GM04504 (cell line): ENCODE results near the gene SNRNP48.

Experiments used
- DNase-seq: peaks from one replicate; pipeline ENCODE4 v3.0.0-alpha.2; 2012; ENCODE audit warnings: low read depth

SNRNP48 gene

GRCh38 chr6:7594579-7595125 lies 4.7 kb downstream of the SNRNP48 start:
- DNase-seq, result no peak

- DNase-seq, result no peak
Measured at GRCh38 chr6:7604003-7604402, 14.0 kb downstream of the SNRNP48 start.

- no peak for DNase-seq
Measured at GRCh38 chr6:7604506-7604905, 14.5 kb downstream of the SNRNP48 start.

GRCh38 chr6:7615611-7616383 lies 25.8 kb downstream of the SNRNP48 start:
- no peak for DNase-seq

- DNase-seq, result peak; percentile 74
Measured at GRCh38 chr6:7617801-7618764, 28.1 kb downstream of the SNRNP48 start.

- DNase-seq, result no peak
Measured at GRCh38 chr6:7621761-7622160, 31.8 kb downstream of the SNRNP48 start.

GRCh38 chr6:7624796-7625710 lies 35.1 kb downstream of the SNRNP48 start:
- no peak for DNase-seq

GRCh38 chr6:7628479-7628878 lies 38.5 kb downstream of the SNRNP48 start:
- DNase-seq, result no peak

- no peak for DNase-seq
Measured at GRCh38 chr6:7628909-7629308, 38.9 kb downstream of the SNRNP48 start.

- DNase-seq, result no peak
Measured at GRCh38 chr6:7629321-7629720, 39.3 kb downstream of the SNRNP48 start.

- no peak for DNase-seq
Measured at GRCh38 chr6:7630792-7631191, 40.8 kb downstream of the SNRNP48 start.

GRCh38 chr6:7631466-7631865 lies 41.5 kb downstream of the SNRNP48 start:
- no peak for DNase-seq

- no peak for DNase-seq
Measured at GRCh38 chr6:7632501-7633290, 42.7 kb downstream of the SNRNP48 start.

- no peak for DNase-seq
Measured at GRCh38 chr6:7633361-7633760, 43.4 kb downstream of the SNRNP48 start.

- no peak for DNase-seq
Measured at GRCh38 chr6:7636151-7636550, 46.2 kb downstream of the SNRNP48 start.

GRCh38 chr6:7637533-7637932 lies 47.5 kb downstream of the SNRNP48 start:
- DNase-seq, result no peak

GRCh38 chr6:7639427-7639826 lies 49.4 kb downstream of the SNRNP48 start:
- no peak for DNase-seq

- DNase-seq, result no peak
Measured at GRCh38 chr6:7640016-7640415, 50.0 kb downstream of the SNRNP48 start.

GRCh38 chr6:7640607-7641577 lies 50.9 kb downstream of the SNRNP48 start:
- no peak for DNase-seq

- no peak for DNase-seq
Measured at GRCh38 chr6:7642791-7643190, 52.8 kb downstream of the SNRNP48 start.
